OCI-LY3 (cell line): Measurements from ENCODE around the gene PDCD7.
"Not testable (repeated sequence)": the region's sequence is repeated elsewhere in the genome, so short reads cannot be mapped to it uniquely, and the experiment has no call there.

Experiments
- H2AFZ ChIP-seq: fragments of 200-600, 300-600 bp; shearing (Covaris generic); 2 replicates; pipeline ENCODE4 v1.6.0; 2014; ENCODE audit warnings: antibody characterized with exemption, low read depth, low read length
- H3K27ac ChIP-seq: fragments of 200-600, 300-600 bp; sonication (generic); 2 replicates; pipeline ENCODE4 v1.5.1; 2014; ENCODE audit warnings: mild to moderate bottlenecking, low read length, moderate library complexity, mixed read lengths
- H3K27me3 ChIP-seq: fragments of 200-600, 300-600 bp; sonication (generic); 2 replicates; pipeline ENCODE4 v1.6.1; 2014; ENCODE audit warnings: low read depth, low read length, mixed read lengths
- H3K36me3 ChIP-seq: fragments of 200-600, 300-600 bp; sonication (generic); replicated peaks from 2 replicates; pipeline ENCODE3; 2014; ENCODE audit warnings: low read depth, low read length, mixed read lengths
- H3K4me1 ChIP-seq: fragments of 300-600, 200-600 bp; sonication (generic); 2 replicates; pipeline ENCODE4 v1.6.1; 2014; ENCODE audit warnings: low read length, mixed read lengths
- H3K4me2 ChIP-seq: fragments of 200-600, 300-600 bp; sonication (generic); 2 replicates; pipeline ENCODE4 v1.6.1; 2014; ENCODE audit warnings: low read length, mixed read lengths
- H3K4me3 ChIP-seq: fragments of 300-600, 200-600 bp; sonication (generic); 2 replicates; pipeline ENCODE4 v1.5.1; 2014; ENCODE audit warnings: antibody characterized with exemption, mild to moderate bottlenecking, low read length, moderate library complexity
- H3K79me2 ChIP-seq: fragments of 300-600, 200-600 bp; shearing (Covaris generic); 2 replicates; pipeline ENCODE4 v1.6.1; 2014; ENCODE audit warnings: mild to moderate bottlenecking, low read length, mixed read lengths
- H3K9ac ChIP-seq: fragments of 300-600, 200-600 bp; shearing (Covaris generic); 2 replicates; pipeline ENCODE4 v1.6.0; 2014; ENCODE audit warnings: mild to moderate bottlenecking, low read length, moderate library complexity
- H3K9me3 ChIP-seq: fragments of 200-600, 300-600 bp; shearing (Covaris generic); 2 replicates; pipeline ENCODE4 v1.6.1; 2014; ENCODE audit warnings: low read length, mixed read lengths; ENCODE audit not compliant: insufficient read depth
- H4K20me1 ChIP-seq: fragments of 200-600, 300-600 bp; sonication (generic); 2 replicates; pipeline ENCODE4 v1.6.1; 2016; ENCODE audit warnings: low read length, mixed read lengths; ENCODE audit not compliant: insufficient read depth
- EZH2phosphoT487 ChIP-seq: fragments of 200-600 bp; shearing (Covaris generic); IDR thresholded peaks from 2 replicates; pipeline ENCODE4 v1.6.1; 2018; ENCODE audit warnings: antibody characterized with exemption, mixed run types, low read depth
- TF ChIP-seq, protein P1 (sequence below): fragments of 200-600, 300-600 bp; sonication (generic); IDR thresholded peaks from 2 replicates; pipeline ENCODE4 v1.5.1; 2014; ENCODE audit warnings: antibody characterized with exemption, low read length, low read depth

PDCD7 gene

GRCh38 chr15:65076486-65077290, 56.9 kb downstream of the PDCD7 start, which contains the start of gene KBTBD13:
Gene KBTBD13, plus strand, starts transcription at chr15:65076746. Its CDS starts 70 bp downstream, at chr15:65076816.
- Histone ChIP-seq H3K9me3 (no peaks in the 10 kb centered on the region), H3K9ac (no peak within 1 kb of the TSS), H3K79me2 (no peaks in the 10 kb centered on the region), H3K4me2 (no peak within 1 kb of the TSS), H3K27me3 (peaks cover 10% of the 10 kb centered on the region; the same call in 1 of the 2 replicates), H2AFZ (no peak within 1 kb of the TSS), H3K36me3 (no peaks in the 10 kb centered on the region), H3K4me3 (no peak within 1 kb of the TSS), H3K27ac (no peak within 1 kb of the TSS), H3K4me1 (peaks cover 7% of the 10 kb centered on the region), H4K20me1 (no peaks in the 10 kb centered on the region)
- TF ChIP-seq EZH2phosphoT487 = no peak
- TF ChIP-seq, protein P1, sequence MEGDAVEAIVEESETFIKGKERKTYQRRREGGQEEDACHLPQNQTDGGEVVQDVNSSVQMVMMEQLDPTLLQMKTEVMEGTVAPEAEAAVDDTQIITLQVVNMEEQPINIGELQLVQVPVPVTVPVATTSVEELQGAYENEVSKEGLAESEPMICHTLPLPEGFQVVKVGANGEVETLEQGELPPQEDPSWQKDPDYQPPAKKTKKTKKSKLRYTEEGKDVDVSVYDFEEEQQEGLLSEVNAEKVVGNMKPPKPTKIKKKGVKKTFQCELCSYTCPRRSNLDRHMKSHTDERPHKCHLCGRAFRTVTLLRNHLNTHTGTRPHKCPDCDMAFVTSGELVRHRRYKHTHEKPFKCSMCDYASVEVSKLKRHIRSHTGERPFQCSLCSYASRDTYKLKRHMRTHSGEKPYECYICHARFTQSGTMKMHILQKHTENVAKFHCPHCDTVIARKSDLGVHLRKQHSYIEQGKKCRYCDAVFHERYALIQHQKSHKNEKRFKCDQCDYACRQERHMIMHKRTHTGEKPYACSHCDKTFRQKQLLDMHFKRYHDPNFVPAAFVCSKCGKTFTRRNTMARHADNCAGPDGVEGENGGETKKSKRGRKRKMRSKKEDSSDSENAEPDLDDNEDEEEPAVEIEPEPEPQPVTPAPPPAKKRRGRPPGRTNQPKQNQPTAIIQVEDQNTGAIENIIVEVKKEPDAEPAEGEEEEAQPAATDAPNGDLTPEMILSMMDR = no peak

GRCh38 chr15:65075607-65076395, 57.8 kb downstream of the PDCD7 start:
- H3K4me2 ChIP-seq, H3K27ac ChIP-seq, H3K4me1 ChIP-seq, H3K27me3 ChIP-seq, H3K4me3 ChIP-seq, H4K20me1 ChIP-seq, H2AFZ ChIP-seq, H3K36me3 ChIP-seq, H3K9ac ChIP-seq, H3K79me2 ChIP-seq, H3K9me3 ChIP-seq: not testable (repeated sequence)

GRCh38 chr15:65074946-65075345, 58.7 kb downstream of the PDCD7 start:
- H3K36me3 ChIP-seq, H3K27me3 ChIP-seq, H3K79me2 ChIP-seq, H2AFZ ChIP-seq, H3K4me1 ChIP-seq, H4K20me1 ChIP-seq, H3K4me3 ChIP-seq, H3K27ac ChIP-seq, H3K9me3 ChIP-seq, H3K9ac ChIP-seq, H3K4me2 ChIP-seq: not testable (repeated sequence)

- no peak overlapping the region for H3K4me2 ChIP-seq
- TF ChIP-seq EZH2phosphoT487 = no peak
- TF ChIP-seq, protein P1 = no peak
- peaks cover 7% of the 10 kb centered on the region for H3K4me1 ChIP-seq
- no peak overlapping the region for H3K4me3 ChIP-seq
- no peak overlapping the region for H2AFZ ChIP-seq
- no peaks in the 10 kb centered on the region for H3K79me2 ChIP-seq
- H3K9ac ChIP-seq = no peak overlapping the region
- no peaks in the 10 kb centered on the region for H3K27me3 ChIP-seq
- no peaks in the 10 kb centered on the region for H3K36me3 ChIP-seq
- H3K9me3 ChIP-seq = no peaks in the 10 kb centered on the region
- no peaks in the 10 kb centered on the region for H4K20me1 ChIP-seq
- H3K27ac ChIP-seq = no peak overlapping the region
Observed at GRCh38 chr15:65072617-65073016, 61.0 kb downstream of the PDCD7 start.

DNA sequence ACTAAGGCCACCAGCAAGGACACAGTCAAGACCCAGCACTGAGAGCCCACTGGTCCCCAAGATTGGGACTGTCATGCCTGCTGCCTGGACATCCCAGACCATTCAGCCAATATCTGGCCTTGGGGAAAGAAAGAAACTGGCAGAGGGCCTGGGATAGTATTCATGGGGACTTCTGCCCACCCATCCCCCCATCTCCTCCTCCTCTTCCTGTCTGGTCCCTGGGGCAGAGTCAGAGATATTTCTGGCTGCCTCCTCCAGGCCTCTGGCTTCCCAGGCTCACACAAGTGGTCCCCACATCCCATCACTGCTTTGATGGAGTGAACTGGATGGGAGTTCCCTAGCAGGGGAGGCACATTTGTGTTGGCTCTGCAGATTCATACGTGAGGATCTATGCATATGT, 61.6 kb downstream of the PDCD7 start:
- Histone ChIP-seq H3K27ac (no peak overlapping the region), H4K20me1 (no peaks in the 10 kb centered on the region), H3K36me3 (no peaks in the 10 kb centered on the region), H2AFZ (no peak overlapping the region), H3K9ac (no peak overlapping the region), H3K4me2 (no peak overlapping the region), H3K4me1 (peaks cover 7% of the 10 kb centered on the region), H3K9me3 (no peaks in the 10 kb centered on the region), H3K27me3 (no peaks in the 10 kb centered on the region), H3K4me3 (no peak overlapping the region), H3K79me2 (no peaks in the 10 kb centered on the region)
- TF ChIP-seq, protein P1 = no peak
- TF ChIP-seq EZH2phosphoT487 = no peak
